ENCODE results near the gene NUP205. TPM values are rescaled to one million over a fixed set of nuclear protein-coding genes. Genes with fewer than 3 reads are reported as not detected.
A peak's percentile ranks its signal among the peaks of the same experiment; 100 is the strongest.
"Not testable (repeated sequence)": the region's sequence is repeated elsewhere in the genome, so short reads cannot be mapped to it uniquely, and the experiment has no call there.

The NUP205 gene
- total RNA-seq, 1 donor, result 36.9 TPM

DNA sequence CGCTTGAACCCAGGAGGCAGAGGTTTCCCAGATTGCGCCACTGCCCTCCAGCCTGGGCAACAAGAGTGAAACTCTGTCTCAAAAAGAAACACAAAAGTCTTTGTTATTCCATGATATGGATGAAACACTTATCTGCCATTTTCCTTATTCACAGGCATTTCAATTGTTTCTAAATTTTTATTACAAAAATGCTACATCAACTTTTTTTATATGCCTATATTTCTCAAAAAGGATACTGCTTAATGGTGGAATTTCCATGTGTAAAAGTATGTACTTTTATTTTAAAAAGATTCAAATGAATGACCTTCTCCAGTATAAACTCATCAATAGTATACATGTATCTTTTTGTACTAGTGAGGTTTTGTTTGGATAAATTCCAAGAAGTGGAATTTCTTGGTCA, 62.7 kb downstream of the NUP205 start:
- no peak for DNase-seq (ENCODE audit: low read depth in 2 of 3, low spot score in 2 of 3)

DNA sequence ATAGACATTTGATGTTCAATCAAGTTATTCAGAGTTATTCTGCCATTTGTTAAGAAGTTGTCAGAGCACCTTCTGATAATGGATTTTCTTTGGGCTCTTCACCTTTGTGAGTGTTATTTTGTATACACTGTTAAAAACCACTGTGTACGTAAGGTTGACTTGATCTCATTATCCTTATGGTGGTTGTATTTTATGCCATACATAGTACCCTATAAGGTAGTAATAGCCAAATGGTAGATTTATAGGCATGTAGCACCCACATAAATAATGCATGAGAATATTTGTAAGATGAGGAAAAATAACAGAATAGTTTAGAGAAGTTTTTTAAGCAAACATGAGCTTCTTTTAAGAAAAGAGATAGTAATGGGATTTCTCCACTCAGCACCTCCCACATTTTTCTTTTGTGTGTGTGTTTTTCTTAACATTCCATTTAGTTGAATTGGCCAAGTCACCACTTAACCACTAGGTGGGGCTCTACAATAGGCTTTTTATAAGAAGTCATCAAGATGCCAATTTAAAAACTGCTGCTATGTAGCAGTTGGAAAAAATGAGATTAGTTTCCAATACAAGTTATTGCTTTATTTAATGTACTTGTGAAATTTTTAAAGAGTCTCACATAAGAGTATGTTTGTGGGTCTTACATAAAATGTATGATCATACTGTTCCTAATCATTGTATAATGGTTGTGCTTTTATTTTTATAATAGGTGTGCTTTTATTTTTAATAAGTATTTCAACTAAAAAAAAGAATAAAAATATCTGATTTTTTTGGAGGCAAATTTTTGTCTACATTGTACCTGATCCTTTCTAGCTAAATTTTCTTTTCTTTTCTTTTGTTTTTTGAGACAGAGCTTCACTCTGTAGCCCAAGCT, 63.5 kb downstream of the NUP205 start:
- DNase-seq (ENCODE audit: low read depth in 2 of 3, low spot score in 2 of 3), result peak; percentile 6 to 76 (median 51)

DNA sequence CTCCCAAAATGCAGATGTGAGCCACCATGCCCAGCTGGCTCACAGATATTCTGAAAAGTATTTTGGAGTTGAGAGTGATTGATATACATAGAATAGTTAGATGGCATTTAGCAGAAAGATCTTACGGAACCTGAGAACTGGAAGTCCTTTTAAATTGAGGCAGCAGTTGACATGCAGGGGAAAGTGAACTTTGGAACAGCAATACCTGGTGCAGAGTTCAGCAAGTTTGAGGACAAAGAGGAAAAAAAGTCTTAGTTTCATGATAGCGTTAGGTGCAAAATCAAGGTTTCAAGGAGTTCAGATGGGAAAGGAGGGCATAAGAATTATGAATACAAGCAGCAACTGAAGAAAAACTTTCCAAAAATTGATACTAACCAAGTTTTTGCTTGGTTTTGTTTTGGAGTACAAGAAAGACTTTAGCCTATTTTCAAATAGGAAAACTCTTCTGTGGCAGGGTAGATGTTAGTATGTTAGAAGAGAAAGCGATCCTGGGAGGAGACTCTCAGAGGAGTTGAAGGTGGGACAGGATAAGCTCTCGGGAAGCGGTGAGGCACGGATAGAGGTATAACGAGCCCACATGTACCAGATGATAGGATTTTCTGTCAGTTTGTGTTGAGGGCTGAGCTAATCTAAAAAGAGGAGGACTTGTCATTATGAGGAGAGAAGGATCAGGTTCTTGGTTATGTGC, 76.6 kb downstream of the NUP205 start:
- DNase-seq (ENCODE audit: low read depth in 2 of 3, low spot score in 2 of 3), result no peak

DNA sequence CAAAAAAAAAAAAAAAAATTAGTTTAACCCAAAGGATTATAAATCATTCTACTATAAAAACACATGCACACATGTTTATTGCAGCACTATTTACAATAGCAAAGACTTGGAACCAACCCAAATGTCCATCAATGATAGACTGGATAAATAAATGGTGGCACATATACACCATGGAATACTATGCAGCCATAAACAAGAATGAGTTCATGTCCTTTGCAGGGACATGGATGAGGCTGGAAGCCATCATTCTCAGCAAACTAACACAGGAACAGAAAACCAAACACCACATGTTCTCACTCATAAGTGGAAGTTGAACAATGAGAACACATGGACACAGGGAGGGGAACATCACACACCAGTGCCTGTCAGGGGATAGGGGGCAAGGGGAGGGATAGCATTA, 82.0 kb downstream of the NUP205 start:
- not testable (repeated sequence) for DNase-seq (ENCODE audit: low read depth in 2 of 3, low spot score in 2 of 3)

DNA sequence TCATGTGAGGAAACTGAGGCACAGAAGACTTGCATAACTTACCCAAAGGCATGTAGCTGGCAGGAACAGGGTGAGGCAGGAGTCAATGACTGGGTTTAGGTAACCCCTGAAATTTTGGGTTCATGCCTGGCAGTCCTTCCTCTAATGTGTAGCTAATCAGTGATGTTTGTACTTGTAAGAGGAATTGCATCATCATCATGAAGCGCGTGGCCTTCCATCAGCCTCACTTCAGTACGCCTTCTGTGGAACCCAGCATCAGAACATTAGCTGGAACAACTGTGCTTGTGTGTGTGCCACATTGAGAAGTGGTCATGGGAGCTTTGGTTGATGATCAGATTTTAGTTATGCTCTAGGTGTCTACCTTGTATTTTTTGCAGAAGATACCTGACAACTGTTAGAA, 86.4 kb downstream of the NUP205 start:
- no peak for DNase-seq (ENCODE audit: low read depth in 2 of 3, low spot score in 2 of 3)

DNA sequence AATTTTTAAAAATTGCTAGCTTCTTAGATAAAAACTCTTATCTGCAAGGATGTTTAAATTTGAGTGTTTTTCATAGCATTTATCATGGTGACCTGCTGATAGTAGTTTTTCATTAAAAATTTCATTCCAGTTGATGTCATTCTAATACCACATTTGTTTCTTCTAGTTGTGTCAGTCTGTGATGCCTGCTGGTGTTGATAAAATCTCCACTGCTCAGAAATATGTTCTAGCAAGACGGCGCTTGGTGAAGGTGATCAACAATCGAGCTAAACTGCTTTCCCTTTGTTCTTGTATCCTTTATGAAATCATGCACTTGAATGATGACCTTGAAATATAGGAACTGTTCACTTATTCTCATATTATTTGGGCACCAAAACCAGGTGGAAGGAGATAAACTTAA, 87.0 kb downstream of the NUP205 start:
- no peak for DNase-seq (ENCODE audit: low read depth in 2 of 3, low spot score in 2 of 3)

DNA sequence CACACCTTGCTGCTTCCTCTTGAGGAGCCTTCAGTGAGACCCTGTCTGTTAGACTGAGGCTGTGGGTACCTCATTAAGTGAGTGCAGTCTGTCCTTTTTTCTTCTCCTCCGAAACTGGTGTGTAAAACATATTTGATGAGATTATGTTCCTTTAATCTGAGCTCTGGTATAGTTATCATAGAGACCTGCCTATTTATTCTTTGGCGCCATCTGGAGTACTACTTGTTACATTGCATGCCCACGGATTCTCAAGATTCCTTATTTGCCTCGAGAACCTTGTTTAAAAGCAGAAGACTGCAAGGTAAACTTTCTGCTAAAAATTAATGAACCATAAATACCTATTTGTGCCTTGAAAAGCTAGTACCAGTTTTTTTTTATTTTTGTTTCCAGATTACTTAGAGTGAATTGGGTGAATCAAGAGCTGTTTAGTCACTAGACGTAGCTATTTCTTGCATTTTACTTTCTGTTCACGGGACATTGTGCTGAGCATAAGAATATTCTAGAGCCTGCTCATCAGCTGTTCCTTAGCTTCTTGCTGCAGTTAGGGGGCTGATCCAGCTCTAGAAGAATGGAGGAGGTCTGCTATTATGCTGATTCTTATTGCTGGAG, 87.7 kb downstream of the NUP205 start:
- peak in 1 of 3 donors; percentile 74 for DNase-seq (ENCODE audit: low read depth in 2 of 3, low spot score in 2 of 3)

DNA sequence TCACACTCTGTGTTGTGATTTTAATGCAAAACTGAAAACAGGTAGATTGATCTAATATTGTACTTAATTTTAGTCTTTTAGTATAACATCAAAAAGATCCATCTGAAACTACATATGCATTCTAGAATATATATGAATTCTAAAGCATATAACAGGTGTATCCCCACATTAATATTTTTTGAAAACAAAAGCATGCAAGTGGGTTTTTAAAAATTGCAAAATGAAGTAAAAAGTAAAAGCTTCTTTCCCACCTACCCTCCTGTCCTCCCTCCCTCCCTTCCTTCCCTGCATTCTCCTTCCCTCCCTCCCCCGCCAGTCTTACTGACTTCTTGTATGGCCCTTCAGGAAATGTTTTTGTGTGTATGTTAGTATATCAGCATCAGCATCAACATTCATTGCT, 90.0 kb downstream of the NUP205 start:
- no peak for DNase-seq (ENCODE audit: low read depth in 2 of 3, low spot score in 2 of 3)

DNA sequence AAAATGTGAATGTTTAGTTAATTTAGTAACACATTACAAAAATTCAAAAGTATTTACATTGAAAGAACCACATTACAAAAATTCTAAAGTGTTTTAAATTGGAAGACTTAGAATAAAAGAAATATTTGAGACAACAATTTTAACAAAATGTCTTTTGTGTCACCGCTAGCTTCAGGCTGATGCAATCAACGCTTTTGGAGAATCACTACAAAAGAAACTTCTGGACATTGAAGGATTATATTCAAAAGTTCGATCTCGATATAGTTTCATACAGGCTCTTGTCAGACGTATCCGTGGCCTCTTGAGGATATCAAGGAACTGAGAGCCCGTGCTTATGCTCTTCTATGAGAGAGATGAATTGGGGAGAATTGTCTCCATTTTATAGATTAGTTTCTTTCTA, 90.5 kb downstream of the NUP205 start:
- no peak for DNase-seq (ENCODE audit: low read depth in 2 of 3, low spot score in 2 of 3)

DNA sequence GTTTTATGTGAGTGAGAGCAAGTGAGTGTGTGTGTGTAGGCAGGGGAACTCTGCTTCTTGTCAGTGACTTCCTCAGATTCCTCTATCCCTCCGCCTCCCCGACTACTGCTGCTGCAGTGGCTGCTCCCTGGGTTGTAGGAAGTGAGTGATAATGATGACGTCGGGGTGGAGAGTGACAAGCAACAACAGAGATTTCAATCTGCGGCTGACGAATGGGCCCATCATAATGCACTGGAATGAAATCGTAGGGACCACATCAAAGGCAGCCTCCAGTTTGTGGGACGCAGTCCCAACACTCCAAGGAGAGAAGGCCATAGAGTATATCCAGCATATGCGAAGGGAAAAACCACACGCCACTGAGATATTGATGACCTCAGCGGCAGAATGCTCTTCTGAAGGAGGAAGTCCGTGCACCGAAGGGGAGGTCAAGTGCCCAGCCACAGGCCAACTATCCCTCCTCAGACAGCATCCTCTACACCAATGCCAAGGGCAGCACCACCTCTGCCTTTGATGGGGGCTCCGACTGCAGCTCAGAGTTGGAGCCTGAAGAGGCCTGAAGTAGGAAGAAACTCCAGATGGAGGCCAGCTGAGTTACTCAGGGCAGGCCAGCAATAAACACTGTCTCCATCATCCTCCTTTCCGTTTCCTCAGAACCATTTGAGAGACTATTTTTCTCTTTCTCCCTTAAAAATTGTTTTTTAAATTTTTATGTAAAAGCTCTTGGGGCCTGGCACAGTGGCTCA, 93.3 kb downstream of the NUP205 start:
- peak in 1 of 3 donors; percentile 19 for DNase-seq (ENCODE audit: low read depth in 2 of 3, low spot score in 2 of 3)

DNA sequence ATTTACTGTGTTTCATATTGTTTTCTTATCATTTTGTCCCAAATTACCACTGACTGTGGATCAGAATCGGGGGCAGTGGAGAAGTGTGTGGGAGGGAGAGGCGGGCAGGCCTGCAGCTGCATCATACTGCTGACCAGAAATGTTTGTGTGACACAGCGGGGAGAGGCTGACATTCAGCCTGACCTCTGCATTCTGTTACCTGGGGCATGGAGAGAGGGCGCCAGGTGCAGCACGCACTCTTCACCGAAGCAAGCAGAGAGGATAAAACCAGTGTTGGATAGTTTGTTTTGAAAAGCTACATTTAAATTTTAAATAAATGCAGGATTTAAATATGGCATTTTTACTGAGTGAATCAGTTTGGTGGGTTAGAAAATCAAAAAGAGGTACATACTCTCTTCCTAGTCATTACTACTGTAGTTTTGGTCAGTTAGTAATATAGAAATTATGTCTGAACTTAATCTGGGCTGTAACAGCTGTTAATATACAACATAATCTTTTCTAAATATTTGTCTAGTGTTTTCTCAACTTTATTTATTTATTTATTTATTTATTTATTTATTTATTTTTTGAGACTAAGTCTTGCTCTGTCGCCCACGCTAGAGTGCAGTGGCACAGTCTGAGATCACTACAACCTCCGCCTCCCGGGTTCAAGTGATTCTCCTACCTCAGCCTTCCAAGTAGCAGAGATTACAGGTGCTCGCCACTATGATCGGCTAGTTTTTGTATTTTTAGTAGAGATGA, 95.8 kb downstream of the NUP205 start:
- DNase-seq (ENCODE audit: low read depth in 2 of 3, low spot score in 2 of 3), result no peak

DNA sequence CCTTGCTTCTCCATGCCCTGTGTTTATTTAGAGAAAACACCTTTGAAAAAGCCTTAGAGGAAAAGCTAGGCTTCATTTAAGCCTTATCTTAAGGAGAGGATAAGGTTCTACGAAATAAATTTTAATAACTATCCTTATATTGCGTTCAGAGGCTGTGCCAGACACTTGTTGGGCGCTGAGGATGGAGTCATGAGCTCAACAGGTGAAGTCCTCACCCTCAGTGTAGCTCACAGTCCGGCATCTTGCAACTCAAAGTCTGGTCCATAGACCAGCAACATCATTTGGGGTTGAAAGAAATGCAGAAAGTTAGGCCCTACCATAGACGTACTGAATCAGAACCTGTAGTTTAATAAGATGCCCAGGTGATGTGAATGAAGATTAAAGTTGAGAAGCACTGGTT, 100.8 kb downstream of the NUP205 start:
- no peak for DNase-seq (ENCODE audit: low read depth in 2 of 3, low spot score in 2 of 3)

DNA sequence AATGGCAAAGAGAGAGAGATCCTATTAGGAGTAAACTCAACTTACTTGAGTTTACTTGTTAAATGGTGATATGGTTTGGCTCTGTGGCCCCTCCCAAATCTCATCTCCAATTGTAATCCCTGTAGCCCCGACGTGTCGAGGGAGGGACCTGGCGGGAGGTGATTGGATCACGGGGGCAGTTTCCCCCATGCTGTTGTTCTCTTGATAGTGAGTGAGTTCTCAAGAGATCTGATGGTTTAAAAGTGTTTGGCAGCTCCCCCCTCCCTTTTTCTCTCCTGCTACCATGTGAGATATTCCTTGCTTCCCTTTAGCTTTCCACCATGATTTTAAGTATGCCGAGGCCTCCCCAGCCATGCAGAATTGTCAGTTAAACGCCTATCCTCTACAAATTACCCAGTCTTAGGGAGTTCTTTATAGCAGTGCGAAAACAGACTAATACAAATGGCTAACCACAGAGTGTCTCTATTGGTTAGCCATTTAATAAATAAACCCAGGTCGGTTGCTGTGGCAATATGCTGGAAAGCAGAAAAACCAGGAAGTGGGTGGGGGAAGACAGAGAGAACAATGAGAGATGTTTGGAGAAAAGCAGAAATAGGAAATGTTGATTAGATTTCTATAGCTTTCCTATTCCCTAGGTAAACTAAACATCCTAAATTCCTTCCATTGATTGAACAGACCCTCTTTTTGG, 101.6 kb downstream of the NUP205 start:
- peak in 2 of 3 donors; percentile 44 to 76 for DNase-seq (ENCODE audit: low read depth in 2 of 3, low spot score in 2 of 3)

DNA sequence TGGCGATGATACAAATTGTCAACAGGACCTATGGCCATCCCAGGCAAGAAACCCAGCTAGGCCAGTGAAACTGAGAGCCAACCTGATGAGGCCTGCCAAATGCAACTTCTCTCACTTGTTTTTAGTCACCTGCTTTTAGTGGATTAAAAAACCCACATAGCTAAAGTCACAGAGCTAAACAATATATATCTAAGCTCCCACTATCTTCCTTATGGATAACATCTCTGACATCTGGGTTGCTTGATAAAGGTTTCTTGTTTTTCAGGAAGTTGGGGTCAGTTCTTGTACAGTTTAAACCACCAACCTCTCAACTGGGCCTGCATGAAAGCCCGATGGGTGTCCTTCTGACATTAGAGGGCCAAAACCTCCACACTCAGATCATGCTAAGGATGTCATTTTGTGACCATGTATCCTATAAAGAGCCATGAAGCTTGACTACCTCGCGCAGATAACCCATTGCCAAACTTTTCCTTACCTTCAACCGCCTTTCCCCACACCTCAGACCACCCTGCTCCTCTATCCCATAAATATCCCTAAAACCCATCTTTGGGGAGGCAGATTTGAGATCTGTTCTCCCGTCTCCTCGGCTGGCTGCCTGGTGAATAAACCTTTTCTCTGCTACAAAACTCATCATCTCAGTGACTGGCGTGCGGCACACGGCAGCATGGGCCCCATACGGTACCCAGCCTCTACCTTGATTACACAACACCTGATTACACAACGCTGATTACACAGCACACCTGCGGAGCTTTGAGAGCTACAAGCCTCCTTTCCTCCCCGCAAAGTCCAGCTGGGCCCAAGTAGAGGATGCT, 103.8 kb downstream of the NUP205 start:
- DNase-seq (ENCODE audit: low read depth in 2 of 3, low spot score in 2 of 3), result peak in 2 of 3 donors; percentile 46 to 88

DNA sequence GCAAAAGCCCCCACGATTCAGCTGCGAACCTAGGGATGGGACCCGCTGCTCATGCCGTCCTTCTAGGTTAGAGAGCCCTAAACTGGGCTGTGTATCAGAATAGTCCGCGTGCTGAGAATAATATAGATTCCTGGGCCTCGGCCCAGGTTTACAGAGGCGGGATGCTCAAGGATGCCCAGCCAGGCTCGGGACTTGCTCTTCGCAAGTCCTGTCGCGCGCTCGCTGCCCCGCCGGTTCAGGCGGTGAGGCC, 104.3 kb downstream of the NUP205 start:
- DNase-seq (ENCODE audit: low read depth in 2 of 3, low spot score in 2 of 3), result no peak

DNA sequence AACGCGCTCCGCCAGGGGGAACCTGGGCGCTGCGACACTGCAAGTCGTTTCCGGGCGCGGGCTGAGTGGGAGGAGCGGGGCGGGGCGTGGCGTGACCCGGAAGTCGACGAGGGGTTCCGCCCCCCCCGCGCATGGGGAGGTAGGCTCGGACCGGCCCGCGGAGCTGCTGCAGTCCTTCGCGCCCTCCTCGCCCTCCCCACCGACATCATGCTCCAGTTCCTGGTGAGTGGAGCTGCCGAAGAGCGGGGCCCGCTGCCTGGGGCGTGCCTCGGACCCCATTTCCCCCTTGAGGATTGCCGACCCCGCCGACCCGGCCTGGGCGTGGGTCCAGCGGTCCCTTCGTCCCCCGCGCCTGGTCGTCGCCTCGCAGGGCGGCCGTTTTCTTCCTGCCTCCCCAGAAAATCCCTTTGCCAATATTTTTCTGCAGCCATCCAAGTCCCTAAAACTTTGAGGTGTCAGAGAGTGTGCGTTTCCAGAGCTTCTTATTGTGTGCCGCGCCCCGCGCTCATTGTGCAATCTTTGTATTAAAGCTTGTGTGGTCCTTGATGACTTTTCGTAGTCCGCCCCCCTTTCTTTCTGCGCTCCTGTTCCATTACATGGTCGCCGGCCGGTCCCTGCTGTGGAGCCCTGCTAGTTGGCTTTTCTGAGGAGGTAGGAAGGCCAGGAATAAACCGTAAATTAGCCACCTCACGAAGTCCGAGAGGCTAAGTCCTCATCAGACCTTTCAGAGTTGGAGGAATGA, 104.8 kb downstream of the NUP205 start, which contains the start of gene STMP1:
STMP1 (plus strand) TSS at position 142 of the 742 bp plus-strand sequence.
- DNase-seq (ENCODE audit: low read depth in 2 of 3, low spot score in 2 of 3), result peak; percentile 89 to 96 (median 94)

DNA sequence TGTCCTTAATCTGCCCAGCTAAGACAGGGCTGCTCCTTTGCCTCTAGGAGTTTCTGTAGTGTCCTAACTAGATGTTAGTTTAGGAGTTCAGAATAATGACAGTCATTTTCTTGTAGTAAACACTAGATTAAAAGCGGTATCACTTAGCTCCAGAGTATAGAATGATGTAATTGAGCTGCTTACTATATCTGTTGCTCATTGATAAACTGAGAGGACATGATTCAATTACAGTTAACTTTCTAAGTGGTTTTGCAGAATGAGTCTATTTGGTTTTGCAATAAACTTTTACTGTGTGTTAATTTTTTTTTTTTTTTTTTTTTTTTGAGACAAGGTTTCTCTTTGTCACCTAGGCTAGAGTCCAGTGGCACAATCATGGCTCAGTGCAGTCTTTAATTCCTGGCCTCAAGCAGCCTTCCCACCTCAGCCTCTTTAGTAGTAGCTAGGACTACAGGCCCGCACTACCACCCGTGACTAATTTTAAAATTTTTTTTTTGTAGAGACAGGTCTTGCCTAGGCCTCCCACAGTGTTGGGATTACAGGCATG, 106.4 kb downstream of the NUP205 start:
- peak in 1 of 3 donors; percentile 47 for DNase-seq (ENCODE audit: low read depth in 2 of 3, low spot score in 2 of 3)

DNA sequence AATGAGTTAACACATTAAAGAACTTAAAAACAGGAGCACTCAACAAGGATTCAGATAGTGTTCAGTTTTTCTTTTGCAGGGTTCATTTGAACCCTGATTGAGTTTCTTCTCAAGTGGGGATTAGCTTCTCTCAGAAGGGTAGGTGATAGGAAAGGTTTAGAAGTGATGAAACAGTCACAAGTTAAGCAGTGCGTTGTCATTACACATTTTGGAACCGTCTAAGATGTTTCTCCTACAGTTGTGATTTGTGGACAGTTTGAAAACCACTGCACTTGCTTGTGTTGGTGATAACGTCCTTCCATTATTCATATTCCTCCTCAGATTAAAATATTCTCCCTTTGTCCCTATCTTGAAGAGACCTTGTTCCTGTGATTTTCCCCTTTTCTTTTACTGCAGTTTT, 107.3 kb downstream of the NUP205 start:
- no peak for DNase-seq (ENCODE audit: low read depth in 2 of 3, low spot score in 2 of 3)
